NAMALWA (cell line): Measurements from ENCODE around the gene MAPRE2.
"Not testable (repeated sequence)": the region's sequence is repeated elsewhere in the genome, so short reads cannot be mapped to it uniquely, and the experiment has no call there.

Experiments used
- DNase-seq: peaks from one replicate; pipeline ENCODE4 v3.0.0-alpha.2; 2015; ENCODE audit warnings: low spot score

Gene MAPRE2

GRCh38 chr18:35153609-35154272, 112.5 kb downstream of the MAPRE2 start:
- DNase-seq = no peak

- DNase-seq = no peak
Observed at GRCh38 chr18:35155398-35156117, 114.3 kb downstream of the MAPRE2 start.

- DNase-seq = no peak
Observed at GRCh38 chr18:35157181-35157580, 116.0 kb downstream of the MAPRE2 start.

GRCh38 chr18:35158728-35159450, 117.7 kb downstream of the MAPRE2 start:
- peak; percentile 58 for DNase-seq

GRCh38 chr18:35159782-35160181, 118.6 kb downstream of the MAPRE2 start:
- DNase-seq = no peak

GRCh38 chr18:35161485-35161884, 120.3 kb downstream of the MAPRE2 start:
- DNase-seq = no peak

GRCh38 chr18:35161934-35162333, 120.7 kb downstream of the MAPRE2 start:
- no peak for DNase-seq

- DNase-seq = no peak
Observed at GRCh38 chr18:35163014-35163539, 121.9 kb downstream of the MAPRE2 start.

- no peak for DNase-seq
Observed at GRCh38 chr18:35163721-35164120, 122.5 kb downstream of the MAPRE2 start.

- no peak for DNase-seq
Observed at GRCh38 chr18:35164133-35164532, 122.9 kb downstream of the MAPRE2 start.

- DNase-seq = no peak
Observed at GRCh38 chr18:35167332-35167731, 126.1 kb downstream of the MAPRE2 start.

GRCh38 chr18:35167857-35168256, 126.6 kb downstream of the MAPRE2 start:
- no peak for DNase-seq

GRCh38 chr18:35170323-35170722, 129.1 kb downstream of the MAPRE2 start:
- DNase-seq = not testable (repeated sequence)

- DNase-seq = no peak
Observed at GRCh38 chr18:35171315-35171987, 130.2 kb downstream of the MAPRE2 start.

GRCh38 chr18:35172009-35172408, 130.8 kb downstream of the MAPRE2 start:
- DNase-seq = no peak

GRCh38 chr18:35172451-35173035, 131.3 kb downstream of the MAPRE2 start:
- DNase-seq = no peak

- DNase-seq = peak; percentile 85
Observed at GRCh38 chr18:35174093-35174731, 133.0 kb downstream of the MAPRE2 start.

- peak; percentile 11 for DNase-seq
Observed at GRCh38 chr18:35174745-35175144, 133.5 kb downstream of the MAPRE2 start.

GRCh38 chr18:35176925-35177324, 135.7 kb downstream of the MAPRE2 start:
- DNase-seq = no peak

- DNase-seq = no peak
Observed at GRCh38 chr18:35178260-35178659, 137.0 kb downstream of the MAPRE2 start.

GRCh38 chr18:35179906-35180305, 138.7 kb downstream of the MAPRE2 start:
- no peak for DNase-seq
